HepG2 (cell line): ENCODE results near the gene CCSER1. TPM values are rescaled to one million over a fixed set of nuclear protein-coding genes. Genes with fewer than 3 reads are reported as not detected.

Source experiments
- ATAC-seq: fragments of 200-7000 bp; cut with Tn5 transposase; 3 replicates; pipeline ENCODE4 v1.9.1; 2020; ENCODE audit warnings: mild to moderate bottlenecking, moderate library complexity
- BruUV-seq: library from RNA; stranded (reverse); fragments of 400-500 nt; replicated peaks from 2 replicates; lab custom pipeline; 2021; lab: Mats Ljungman, UMichigan
- CTCF ChIA-PET: fragments of 300-600 bp; formaldehyde crosslinking; extraction: SDS; loops from one replicate; lab custom pipeline; 2021; ENCODE audit warnings: low total read pairs, inconsistent platforms, low intra/inter-chr PET ratio; lab: Yijun Ruan, JAX
- POLR2A ChIA-PET: fragments of 350-600 bp; sonication (Branson Sonifier 250); formaldehyde crosslinking; loops from one replicate; lab custom pipeline; 2020; ENCODE audit warnings: antibody characterized with exemption, inconsistent platforms; lab: Yijun Ruan, JAX
- DNase-seq: peaks from one replicate; pipeline ENCODE4 v3.0.0-alpha.2; 2015; ENCODE audit warnings: low spot score
- FAIRE-seq: peaks from 3 replicates; lab custom pipeline; 2011; peaks lifted over from hg19 to GRCh38; lab: Jason Lieb, UNC
- H2AFZ ChIP-seq: one replicate; pipeline ENCODE4 v1.6.1; 2011; ENCODE audit warnings: low read length, inconsistent platforms
- H3K27ac ChIP-seq: fragments of 300-600 bp; 3 replicates; pipeline ENCODE4 v1.8.0; 2011; ENCODE audit warnings: mixed run types, mild to moderate bottlenecking, mixed read lengths, low read length, inconsistent platforms; ENCODE audit not compliant: insufficient read depth; ENCODE audit errors: extremely low read length
- H3K27me3 ChIP-seq, 2 experiments: fragments of 200-600 bp in 1 of 2; 2 replicates in 1 of 2; 3 replicates in 1 of 2; pipeline versions ENCODE4 v1.6.0 to v1.8.0; 2011; ENCODE audit warnings: low read length in 2 of 2, mild to moderate bottlenecking in 2 of 2, moderate library complexity in 2 of 2, inconsistent platforms in 1 of 2; ENCODE audit not compliant: insufficient read depth in 2 of 2, control insufficient read depth in 1 of 2
- H3K36me3 ChIP-seq, 2 experiments: fragments of 200-600 bp in 1 of 2; replicated peaks in 1 of 2; 2 replicates in 1 of 2; 3 replicates in 1 of 2; pipeline versions ENCODE4 v1.5.1 to v1.8.0; 2011; ENCODE audit warnings: low read length in 2 of 2, inconsistent platforms in 1 of 2; ENCODE audit not compliant: insufficient read depth in 2 of 2, control insufficient read depth in 1 of 2
- H3K4me1 ChIP-seq: 2 replicates; pipeline ENCODE4 v1.5.1; 2012; ENCODE audit warnings: low read length, inconsistent platforms; ENCODE audit not compliant: insufficient read depth
- H3K4me2 ChIP-seq: 2 replicates; pipeline ENCODE4 v1.6.0; 2011; ENCODE audit warnings: low read depth, low read length, inconsistent platforms
- H3K4me3 ChIP-seq, 3 experiments: fragments of 200-600 bp in 1 of 3; sonication (generic), shearing (Covaris generic) in 1 of 3; replicated peaks in 1 of 3; 2 replicates each; pipeline ENCODE4 v1.5.1; 2011 to 2016; ENCODE audit warnings: low read length in 3 of 3, inconsistent platforms in 2 of 3, low read depth in 2 of 3, mild to moderate bottlenecking in 2 of 3, control low read depth in 1 of 3, mixed read lengths in 1 of 3; ENCODE audit not compliant: insufficient read depth in 1 of 3
- H3K79me2 ChIP-seq: one replicate; pipeline ENCODE4 v1.6.1; 2011; ENCODE audit warnings: low read length, inconsistent platforms; ENCODE audit not compliant: insufficient read depth
- H3K9ac ChIP-seq: 2 replicates; pipeline ENCODE4 v1.6.0; 2011; ENCODE audit warnings: mild to moderate bottlenecking, low read depth, low read length, inconsistent platforms; ENCODE audit not compliant: insufficient read depth
- H3K9me3 ChIP-seq: 2 replicates; pipeline ENCODE4 v1.5.1; 2012; ENCODE audit warnings: mild to moderate bottlenecking, low read length
- H4K20me1 ChIP-seq: 2 replicates; pipeline ENCODE4 v1.6.0; 2011; ENCODE audit warnings: inconsistent platforms, mild to moderate bottlenecking, low read length, moderate library complexity; ENCODE audit not compliant: insufficient read depth
- EP300 ChIP-seq, 3 experiments: sonication (generic) in 1 of 3; formaldehyde crosslinking in 1 of 3; IDR thresholded peaks; 2 replicates each; pipeline versions ENCODE4 v1.5.1 to v1.6.1; 2011 to 2020; ENCODE audit warnings: low read depth in 2 of 3, low read length in 2 of 3, borderline replicate concordance in 1 of 3, improper control_type of control experiment in 1 of 3, mild to moderate bottlenecking in 1 of 3, missing genetic modification reagents in 1 of 3, moderate library complexity in 1 of 3
- FOXJ3 ChIP-seq: sonication (generic); formaldehyde crosslinking; IDR thresholded peaks from 2 replicates; pipeline ENCODE4 v1.4.0; 2020; ENCODE audit warnings: missing genetic modification reagents, mild to moderate bottlenecking, borderline replicate concordance
- KAT7 ChIP-seq: IDR thresholded peaks from 2 replicates; pipeline ENCODE4 v1.6.1; 2018; ENCODE audit warnings: borderline replicate concordance, missing compliant biosample characterization
- MAFF ChIP-seq: IDR thresholded peaks from 2 replicates; pipeline ENCODE4 v1.6.1; 2011; ENCODE audit warnings: low read depth, low read length, improper control_type of control experiment
- MAFK ChIP-seq, 2 experiments: IDR thresholded peaks in 1 of 2; conservative IDR thresholded peaks in 1 of 2; 2 replicates each; pipeline ENCODE4 v1.6.1; 2011; ENCODE audit warnings: improper control_type of control experiment in 2 of 2, low read length in 2 of 2
- THAP8 ChIP-seq: sonication (generic); formaldehyde crosslinking; IDR thresholded peaks from 2 replicates; pipeline ENCODE4 v1.5.1; 2020; ENCODE audit warnings: missing genetic modification reagents, mild to moderate bottlenecking, borderline replicate concordance
- WGBS: methylation state at CpG from one replicate; pipeline ENCODE4 v1.1.6; 2017; ENCODE audit warnings: low lambda C conversion rate; 5-methylcytosine and 5-hydroxymethylcytosine counted together
- in situ Hi-C: cut with HindIII; loops from 2 replicates; pipeline ENCODE4 v1.10.0; 2017; ENCODE audit warnings: low pct_unique_long_range_greater_than_20kb; ENCODE audit not compliant: extremely low pct_ligation_motif_present
- intact Hi-C: fragments of 100-400 bp; cut with micrococcal nuclease; formaldehyde crosslinking; loops from one replicate; pipeline ENCODE4 v1.10.0; 2022; ENCODE audit not compliant: unreplicated experiment
- polyA plus RNA-seq, 8 experiments: library from polyadenylated mRNA; depleted of rRNA in 3 of 8; stranded (reverse) in 7 of 8; unstranded in 1 of 8; fragments of >200 nt; fragmentation: Illumina TruSeq in 4 of 8; extraction: Trizol in 4 of 8; gene quantifications; 2 replicates each; pipeline versions ENCODE4 v1.2.1 to v1.2.3, GENCODE V29; 2011 to 2016; ENCODE audit warnings: low read depth in 4 of 8, missing spikeins in 1 of 8, mixed read lengths in 1 of 8; ENCODE audit not compliant: insufficient read depth in 1 of 8
- total RNA-seq, 5 experiments: library from RNA; depleted of rRNA; stranded (reverse); fragments of >200 nt; fragmentation: Illumina TruSeq; extraction: Trizol; gene quantifications; 2 replicates each; pipeline ENCODE4 v1.2.3, GENCODE V29; 2016; ENCODE audit warnings: low read depth in 1 of 5
- TF ChIP-seq, protein P1 (sequence below): sonication (generic); formaldehyde crosslinking; IDR thresholded peaks from 2 replicates; pipeline ENCODE4 v1.9.0; 2021; ENCODE audit warnings: missing genetic modification reagents, mild to moderate bottlenecking, borderline replicate concordance

Gene CCSER1
- total and polyA plus RNA-seq, 2 of the 13 experiments (the other 11 are each of a cell fraction or from before 2014, with no cell fraction given) = not detected

DNA sequence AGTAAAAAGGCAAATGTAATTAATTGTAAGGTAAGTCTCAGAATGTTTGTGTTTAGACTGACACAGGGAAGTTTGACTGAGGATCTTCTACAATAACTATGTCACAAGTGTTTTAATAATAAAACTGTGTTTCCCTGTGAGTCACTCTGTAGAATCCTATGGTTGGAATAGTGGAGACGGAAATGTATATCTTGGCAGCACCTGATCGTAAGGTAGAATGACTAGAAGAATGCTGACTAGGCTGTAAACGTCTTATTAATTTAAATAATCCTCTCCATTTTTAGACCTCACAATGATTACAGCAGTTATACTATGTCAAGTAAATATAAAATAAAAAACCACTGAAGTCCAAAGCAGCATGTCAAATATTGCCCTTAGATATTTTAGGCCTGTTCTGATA is 266.0 kb downstream of the CCSER1 start:
- Histone ChIP-seq H3K27me3 (no peaks in the 10 kb centered on the region), H3K79me2 (no peaks in the 10 kb centered on the region), H2AFZ (no peak overlapping the region), H3K4me2 (no peak overlapping the region), H3K27ac (no peak overlapping the region), H3K9ac (no peak overlapping the region), H3K4me3 (no peak overlapping the region), H4K20me1 (no peaks in the 10 kb centered on the region), H3K36me3 (no peaks in the 10 kb centered on the region), H3K4me1 (no peaks in the 10 kb centered on the region), H3K9me3 (no peaks in the 10 kb centered on the region)
- no TSS peak for BruUV-seq
- 14% methylated on average over 3 of the region's 3 CpGs for WGBS
- ATAC-seq = no peak
- CTCF ChIA-PET = no interaction called here
- no peak for TF ChIP-seq KAT7 (CRISPR knock-in tag)
- no peak for TF ChIP-seq THAP8
- TF ChIP-seq MAFK (conservative IDR thresholded peaks at IDR 0.05 in 1 of 2, IDR thresholded peaks at IDR 0.05 in 1 of 2; ENCODE audit: low read length in 2 of 2) = peak; percentile 76 to 88; a peak in 3 of 4 replicates
- no peak for TF ChIP-seq EP300 (IDR thresholded peaks at IDR 0.05; ENCODE audit: low read depth in 2 of 2, low read length in 2 of 2)
- no peak for TF ChIP-seq EP300 (CRISPR knock-in tag; IDR thresholded peaks at IDR 0.05; ENCODE audit: borderline replicate concordance)
- TF ChIP-seq, protein P1, sequence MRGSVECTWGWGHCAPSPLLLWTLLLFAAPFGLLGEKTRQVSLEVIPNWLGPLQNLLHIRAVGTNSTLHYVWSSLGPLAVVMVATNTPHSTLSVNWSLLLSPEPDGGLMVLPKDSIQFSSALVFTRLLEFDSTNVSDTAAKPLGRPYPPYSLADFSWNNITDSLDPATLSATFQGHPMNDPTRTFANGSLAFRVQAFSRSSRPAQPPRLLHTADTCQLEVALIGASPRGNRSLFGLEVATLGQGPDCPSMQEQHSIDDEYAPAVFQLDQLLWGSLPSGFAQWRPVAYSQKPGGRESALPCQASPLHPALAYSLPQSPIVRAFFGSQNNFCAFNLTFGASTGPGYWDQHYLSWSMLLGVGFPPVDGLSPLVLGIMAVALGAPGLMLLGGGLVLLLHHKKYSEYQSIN (CRISPR knock-in tag) = no peak
- peak; percentile 77 for TF ChIP-seq MAFF
- TF ChIP-seq FOXJ3 = no peak
- FAIRE-seq = no peak
- intact Hi-C loops = no loop called here
- in situ Hi-C loops = no loop called here
- POLR2A ChIA-PET = no interaction called here
- DNase-seq = no peak
